Measurements from ENCODE around the gene LMAN2L.

DNA sequence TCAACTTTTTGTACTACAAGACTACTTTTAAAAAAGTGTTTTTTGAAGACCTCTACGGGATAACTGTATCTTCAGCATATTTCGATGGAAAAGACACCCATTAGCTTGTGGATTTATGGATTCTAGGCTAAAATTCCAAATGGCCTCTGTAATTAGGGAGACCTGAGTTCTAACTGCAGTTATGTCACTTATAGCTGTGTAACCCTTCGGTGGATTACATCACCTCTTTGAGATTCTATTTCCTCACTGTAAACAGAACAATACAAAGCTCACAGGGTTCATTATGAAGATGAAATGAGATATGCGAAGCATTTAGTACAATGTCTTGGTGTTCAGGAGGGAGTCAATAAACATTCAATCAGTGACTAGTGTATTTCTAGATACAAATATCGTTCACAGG lies 24.2 kb downstream of the LMAN2L start:
- TF ChIP-seq, protein P1, sequence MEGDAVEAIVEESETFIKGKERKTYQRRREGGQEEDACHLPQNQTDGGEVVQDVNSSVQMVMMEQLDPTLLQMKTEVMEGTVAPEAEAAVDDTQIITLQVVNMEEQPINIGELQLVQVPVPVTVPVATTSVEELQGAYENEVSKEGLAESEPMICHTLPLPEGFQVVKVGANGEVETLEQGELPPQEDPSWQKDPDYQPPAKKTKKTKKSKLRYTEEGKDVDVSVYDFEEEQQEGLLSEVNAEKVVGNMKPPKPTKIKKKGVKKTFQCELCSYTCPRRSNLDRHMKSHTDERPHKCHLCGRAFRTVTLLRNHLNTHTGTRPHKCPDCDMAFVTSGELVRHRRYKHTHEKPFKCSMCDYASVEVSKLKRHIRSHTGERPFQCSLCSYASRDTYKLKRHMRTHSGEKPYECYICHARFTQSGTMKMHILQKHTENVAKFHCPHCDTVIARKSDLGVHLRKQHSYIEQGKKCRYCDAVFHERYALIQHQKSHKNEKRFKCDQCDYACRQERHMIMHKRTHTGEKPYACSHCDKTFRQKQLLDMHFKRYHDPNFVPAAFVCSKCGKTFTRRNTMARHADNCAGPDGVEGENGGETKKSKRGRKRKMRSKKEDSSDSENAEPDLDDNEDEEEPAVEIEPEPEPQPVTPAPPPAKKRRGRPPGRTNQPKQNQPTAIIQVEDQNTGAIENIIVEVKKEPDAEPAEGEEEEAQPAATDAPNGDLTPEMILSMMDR (IDR thresholded peaks at IDR 0.05; ENCODE audit: low read depth, low read length), result no peak
- TF ChIP-seq POLR2A (IDR thresholded peaks at IDR 0.05; ENCODE audit: extremely low read depth, insufficient read length), result no peak
